ENCODE measurements around the gene VAMP2. TPM values are rescaled to one million over a fixed set of nuclear protein-coding genes. Genes with fewer than 3 reads are reported as not detected.

Gene VAMP2
- total and polyA plus RNA-seq, 10 of the 15 experiments (the other 5 are each of a cell fraction or from before 2014, with no cell fraction given) = 3.0 to 35.2 (median 25.0) TPM

- TF ChIP-seq USF2 (IDR thresholded peaks at IDR 0.05; ENCODE audit: borderline replicate concordance, low read depth, low read length) (peak; percentile 19; the same call in 1 of the 2 replicates), PML (IDR thresholded peaks at IDR 0.05; ENCODE audit: low read length) (no peak), CHD4 (IDR thresholded peaks at IDR 0.05) (no peak), CHD2 (IDR thresholded peaks at IDR 0.05; ENCODE audit: borderline replicate concordance, low read depth, low read length) (peak; percentile 94), SMAD5 (IDR thresholded peaks at IDR 0.05; ENCODE audit: low read depth) (no peak; the same call in 1 of the 2 replicates), IRF5 (IDR thresholded peaks at IDR 0.05; ENCODE audit: borderline replicate concordance) (no peak), SUPT20H (IDR thresholded peaks at IDR 0.05; ENCODE audit: borderline replicate concordance, control insufficient read depth, low read depth, low read length) (no peak), RBBP5 (conservative IDR thresholded peaks at IDR 0.05) (no peak), CEBPZ (IDR thresholded peaks at IDR 0.05; ENCODE audit: low read depth, low read length) (peak; percentile 77), JUNB (IDR thresholded peaks at IDR 0.05) (no peak), ZBED1 (IDR thresholded peaks at IDR 0.05; ENCODE audit: borderline replicate concordance) (no peak), SMC3 (IDR thresholded peaks at IDR 0.05; ENCODE audit: borderline replicate concordance, low read length) (no peak), MXI1 (IDR thresholded peaks at IDR 0.05; ENCODE audit: low read depth, low read length) (peak; percentile 70)
- TF ChIP-seq, protein P1, sequence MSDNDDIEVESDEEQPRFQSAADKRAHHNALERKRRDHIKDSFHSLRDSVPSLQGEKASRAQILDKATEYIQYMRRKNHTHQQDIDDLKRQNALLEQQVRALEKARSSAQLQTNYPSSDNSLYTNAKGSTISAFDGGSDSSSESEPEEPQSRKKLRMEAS (IDR thresholded peaks at IDR 0.05; ENCODE audit: low read depth, low read length) = peak; percentile 91
- TF ChIP-seq, protein P2, sequence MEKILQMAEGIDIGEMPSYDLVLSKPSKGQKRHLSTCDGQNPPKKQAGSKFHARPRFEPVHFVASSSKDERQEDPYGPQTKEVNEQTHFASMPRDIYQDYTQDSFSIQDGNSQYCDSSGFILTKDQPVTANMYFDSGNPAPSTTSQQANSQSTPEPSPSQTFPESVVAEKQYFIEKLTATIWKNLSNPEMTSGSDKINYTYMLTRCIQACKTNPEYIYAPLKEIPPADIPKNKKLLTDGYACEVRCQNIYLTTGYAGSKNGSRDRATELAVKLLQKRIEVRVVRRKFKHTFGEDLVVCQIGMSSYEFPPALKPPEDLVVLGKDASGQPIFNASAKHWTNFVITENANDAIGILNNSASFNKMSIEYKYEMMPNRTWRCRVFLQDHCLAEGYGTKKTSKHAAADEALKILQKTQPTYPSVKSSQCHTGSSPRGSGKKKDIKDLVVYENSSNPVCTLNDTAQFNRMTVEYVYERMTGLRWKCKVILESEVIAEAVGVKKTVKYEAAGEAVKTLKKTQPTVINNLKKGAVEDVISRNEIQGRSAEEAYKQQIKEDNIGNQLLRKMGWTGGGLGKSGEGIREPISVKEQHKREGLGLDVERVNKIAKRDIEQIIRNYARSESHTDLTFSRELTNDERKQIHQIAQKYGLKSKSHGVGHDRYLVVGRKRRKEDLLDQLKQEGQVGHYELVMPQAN (conservative IDR thresholded peaks at IDR 0.05) = peak; percentile 80
- TF ChIP-seq, protein P3, sequence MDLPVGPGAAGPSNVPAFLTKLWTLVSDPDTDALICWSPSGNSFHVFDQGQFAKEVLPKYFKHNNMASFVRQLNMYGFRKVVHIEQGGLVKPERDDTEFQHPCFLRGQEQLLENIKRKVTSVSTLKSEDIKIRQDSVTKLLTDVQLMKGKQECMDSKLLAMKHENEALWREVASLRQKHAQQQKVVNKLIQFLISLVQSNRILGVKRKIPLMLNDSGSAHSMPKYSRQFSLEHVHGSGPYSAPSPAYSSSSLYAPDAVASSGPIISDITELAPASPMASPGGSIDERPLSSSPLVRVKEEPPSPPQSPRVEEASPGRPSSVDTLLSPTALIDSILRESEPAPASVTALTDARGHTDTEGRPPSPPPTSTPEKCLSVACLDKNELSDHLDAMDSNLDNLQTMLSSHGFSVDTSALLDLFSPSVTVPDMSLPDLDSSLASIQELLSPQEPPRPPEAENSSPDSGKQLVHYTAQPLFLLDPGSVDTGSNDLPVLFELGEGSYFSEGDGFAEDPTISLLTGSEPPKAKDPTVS (IDR thresholded peaks at IDR 0.05; ENCODE audit: low read depth, low read length) = 0 out of 2 replicates have a peak, but pooled peaks have one; percentile 45
- TF ChIP-seq, protein P4, sequence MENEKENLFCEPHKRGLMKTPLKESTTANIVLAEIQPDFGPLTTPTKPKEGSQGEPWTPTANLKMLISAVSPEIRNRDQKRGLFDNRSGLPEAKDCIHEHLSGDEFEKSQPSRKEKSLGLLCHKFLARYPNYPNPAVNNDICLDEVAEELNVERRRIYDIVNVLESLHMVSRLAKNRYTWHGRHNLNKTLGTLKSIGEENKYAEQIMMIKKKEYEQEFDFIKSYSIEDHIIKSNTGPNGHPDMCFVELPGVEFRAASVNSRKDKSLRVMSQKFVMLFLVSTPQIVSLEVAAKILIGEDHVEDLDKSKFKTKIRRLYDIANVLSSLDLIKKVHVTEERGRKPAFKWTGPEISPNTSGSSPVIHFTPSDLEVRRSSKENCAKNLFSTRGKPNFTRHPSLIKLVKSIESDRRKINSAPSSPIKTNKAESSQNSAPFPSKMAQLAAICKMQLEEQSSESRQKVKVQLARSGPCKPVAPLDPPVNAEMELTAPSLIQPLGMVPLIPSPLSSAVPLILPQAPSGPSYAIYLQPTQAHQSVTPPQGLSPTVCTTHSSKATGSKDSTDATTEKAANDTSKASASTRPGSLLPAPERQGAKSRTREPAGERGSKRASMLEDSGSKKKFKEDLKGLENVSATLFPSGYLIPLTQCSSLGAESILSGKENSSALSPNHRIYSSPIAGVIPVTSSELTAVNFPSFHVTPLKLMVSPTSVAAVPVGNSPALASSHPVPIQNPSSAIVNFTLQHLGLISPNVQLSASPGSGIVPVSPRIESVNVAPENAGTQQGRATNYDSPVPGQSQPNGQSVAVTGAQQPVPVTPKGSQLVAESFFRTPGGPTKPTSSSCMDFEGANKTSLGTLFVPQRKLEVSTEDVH (IDR thresholded peaks at IDR 0.05; ENCODE audit: low read depth, partially characterized antibody) = no peak
Observed at GRCh38 chr17:8156246-8156992, 6.3 kb downstream of the VAMP2 start (continued).

Measured in GM12878 (cell line).